MCF 10A (cell line): Measurements from ENCODE around the gene AVPI1. TPM values are rescaled to one million over a fixed set of nuclear protein-coding genes. Genes with fewer than 3 reads are reported as not detected.
A peak's percentile ranks its signal among the peaks of the same experiment; 100 is the strongest.

Experiments
- BruUV-seq: library from RNA; stranded (reverse); fragments of 400-500 nt; replicated peaks from 2 replicates; lab custom pipeline; 2021; lab: Mats Ljungman, UMichigan
- CTCF ChIA-PET: fragments of 300-600 bp; sonication (Branson Sonifier 250); formaldehyde crosslinking; extraction: SDS; loops from one replicate; lab custom pipeline; 2021; ENCODE audit warnings: antibody characterized with exemption, inconsistent platforms; lab: Yijun Ruan, JAX
- POLR2A ChIA-PET: fragments of 300-600, 350-650 bp; sonication (Branson Sonifier 250); formaldehyde crosslinking; extraction: SDS; loops from one replicate; lab custom pipeline; 2020; ENCODE audit warnings: antibody characterized with exemption, inconsistent platforms; lab: Yijun Ruan, JAX
- DNase-seq: peaks from one replicate; pipeline ENCODE4 v3.0.0-alpha.2; 2018; ENCODE audit not compliant: unreplicated experiment
- H3K27ac Mint-ChIP-seq: one replicate; pipeline ENCODE4 v1.8.0; 2022; ENCODE audit warnings: mild to moderate bottlenecking, low read depth, mixed read lengths; ENCODE audit not compliant: unreplicated experiment
- H3K27me3 Mint-ChIP-seq: one replicate; pipeline ENCODE4 v1.8.0; 2022; ENCODE audit warnings: mixed read lengths; ENCODE audit not compliant: insufficient read depth, unreplicated experiment
- H3K36me3 Mint-ChIP-seq: one replicate; pipeline ENCODE4 v1.8.0; 2022; ENCODE audit warnings: mild to moderate bottlenecking, moderate library complexity, mixed read lengths; ENCODE audit not compliant: insufficient read depth, unreplicated experiment
- H3K4me1 Mint-ChIP-seq: one replicate; pipeline ENCODE4 v1.8.0; 2022; ENCODE audit warnings: mixed read lengths; ENCODE audit not compliant: insufficient read depth, unreplicated experiment
- H3K4me3 Mint-ChIP-seq: one replicate; pipeline ENCODE4 v1.8.0; 2022; ENCODE audit warnings: mild to moderate bottlenecking, moderate library complexity, mixed read lengths; ENCODE audit not compliant: unreplicated experiment
- H3K9me3 Mint-ChIP-seq: one replicate; pipeline ENCODE4 v1.8.0; 2022; ENCODE audit warnings: mixed read lengths; ENCODE audit not compliant: unreplicated experiment
- CTCF ChIP-seq: fragments of 200-600 bp; IDR thresholded peaks from one replicate; pipeline ENCODE4 v1.8.0; 2022; ENCODE audit warnings: antibody characterized with exemption, mild to moderate bottlenecking; ENCODE audit not compliant: unreplicated experiment
- intact Hi-C: fragments of 100-400 bp; cut with micrococcal nuclease; formaldehyde crosslinking; loops from 2 replicates; pipeline ENCODE4 v1.14.1; 2022
- total RNA-seq: library from RNA; stranded (reverse); gene quantifications from 2 replicates; pipeline ENCODE4 v1.2.3, GENCODE V29; 2022

Gene AVPI1
- total RNA-seq, 1 experiment from 2014 or later: 305 TPM

GRCh38 chr10:97664282-97664850 is 22.7 kb downstream of the AVPI1 start:
- Mint-ChIP-seq H3K4me1 (peaks cover 4% of the 10 kb centered on the region), H3K27me3 (no peaks in the 10 kb centered on the region), H3K27ac (no peak overlapping the region), H3K4me3 (no peak overlapping the region), H3K36me3 (peaks cover 76% of the 10 kb centered on the region), H3K9me3 (no peaks in the 10 kb centered on the region)
- intact Hi-C loops: no loop called here
- POLR2A ChIA-PET: interaction anchor here (0.6 to 2.0 kb wide), 6 partner anchors 9 to 1787 kb away, joined by 3 to 9 read pairs (median 3); partner anchors contain the start of genes PI4K2A and ZFYVE27
- no TSS peak for BruUV-seq
- TF ChIP-seq CTCF: no peak
- CTCF ChIA-PET: interaction anchor here (0.9 to 1.0 kb wide), 2 partner anchors 15 to 67 kb away, joined by 3 to 5 read pairs; no protein-coding TSS in a partner anchor
- no peak for DNase-seq

GRCh38 chr10:97659589-97659988 is 27.5 kb downstream of the AVPI1 start:
- ChIA-PET POLR2A (interaction anchor here (0.5 to 1.3 kb wide), 5 partner anchors 8 to 521 kb away, joined by 3 to 9 read pairs (median 3); partner anchors contain the start of genes ANKRD2 and PI4K2A), CTCF (no interaction called here)
- Mint-ChIP-seq H3K27me3 (no peaks in the 10 kb centered on the region), H3K36me3 (peaks cover 84% of the 10 kb centered on the region), H3K4me1 (peaks cover 5% of the 10 kb centered on the region), H3K27ac (no peak overlapping the region), H3K4me3 (no peak overlapping the region), H3K9me3 (no peaks in the 10 kb centered on the region)
- intact Hi-C loops: no loop called here
- TF ChIP-seq CTCF: no peak
- BruUV-seq: no TSS peak
- DNase-seq: peak; percentile 48

GRCh38 chr10:97656777-97657176 is 30.3 kb downstream of the AVPI1 start:
- no peak overlapping the region for H3K4me3 Mint-ChIP-seq
- DNase-seq: no peak
- intact Hi-C loops: no loop called here
- TF ChIP-seq CTCF: no peak
- ChIA-PET CTCF (no interaction called here), POLR2A (no interaction called here)
- H3K27me3 Mint-ChIP-seq: no peaks in the 10 kb centered on the region
- H3K36me3 Mint-ChIP-seq: peaks cover 80% of the 10 kb centered on the region
- no TSS peak for BruUV-seq
- H3K27ac Mint-ChIP-seq: no peak overlapping the region
- H3K9me3 Mint-ChIP-seq: no peaks in the 10 kb centered on the region
- peaks cover 14% of the 10 kb centered on the region for H3K4me1 Mint-ChIP-seq

GRCh38 chr10:97651773-97652172 is 35.3 kb downstream of the AVPI1 start:
- Mint-ChIP-seq H3K4me3 (no peak overlapping the region), H3K4me1 (peaks cover 26% of the 10 kb centered on the region), H3K27ac (peak overlapping the region; percentile 97), H3K36me3 (peaks cover 73% of the 10 kb centered on the region), H3K27me3 (no peaks in the 10 kb centered on the region), H3K9me3 (no peaks in the 10 kb centered on the region)
- ChIA-PET POLR2A (interaction anchor here (1.3 to 4.3 kb wide), 5 partner anchors 10 to 37 kb away, joined by 5 to 53 read pairs (median 12); partner anchors contain the start of genes AVPI1 and PI4K2A), CTCF (interaction anchor here (0.6 to 0.9 kb wide), 2 partner anchors 79 to 187 kb away, joined by 4 to 5 read pairs; partner anchors contain the start of gene ANKRD2)
- TF ChIP-seq CTCF: no peak
- intact Hi-C loops: no loop called here
- no TSS peak for BruUV-seq
- peak; percentile 98 for DNase-seq
